GM19193 (cell line): ENCODE measurements around the gene IRS2.

Experiments
- POLR2A ChIP-seq: IDR thresholded peaks from 4 replicates; pipeline ENCODE4 v1.6.1; 2011; ENCODE audit not compliant: insufficient read depth, insufficient read length; ENCODE audit errors: extremely low read depth

IRS2 gene, protein sequence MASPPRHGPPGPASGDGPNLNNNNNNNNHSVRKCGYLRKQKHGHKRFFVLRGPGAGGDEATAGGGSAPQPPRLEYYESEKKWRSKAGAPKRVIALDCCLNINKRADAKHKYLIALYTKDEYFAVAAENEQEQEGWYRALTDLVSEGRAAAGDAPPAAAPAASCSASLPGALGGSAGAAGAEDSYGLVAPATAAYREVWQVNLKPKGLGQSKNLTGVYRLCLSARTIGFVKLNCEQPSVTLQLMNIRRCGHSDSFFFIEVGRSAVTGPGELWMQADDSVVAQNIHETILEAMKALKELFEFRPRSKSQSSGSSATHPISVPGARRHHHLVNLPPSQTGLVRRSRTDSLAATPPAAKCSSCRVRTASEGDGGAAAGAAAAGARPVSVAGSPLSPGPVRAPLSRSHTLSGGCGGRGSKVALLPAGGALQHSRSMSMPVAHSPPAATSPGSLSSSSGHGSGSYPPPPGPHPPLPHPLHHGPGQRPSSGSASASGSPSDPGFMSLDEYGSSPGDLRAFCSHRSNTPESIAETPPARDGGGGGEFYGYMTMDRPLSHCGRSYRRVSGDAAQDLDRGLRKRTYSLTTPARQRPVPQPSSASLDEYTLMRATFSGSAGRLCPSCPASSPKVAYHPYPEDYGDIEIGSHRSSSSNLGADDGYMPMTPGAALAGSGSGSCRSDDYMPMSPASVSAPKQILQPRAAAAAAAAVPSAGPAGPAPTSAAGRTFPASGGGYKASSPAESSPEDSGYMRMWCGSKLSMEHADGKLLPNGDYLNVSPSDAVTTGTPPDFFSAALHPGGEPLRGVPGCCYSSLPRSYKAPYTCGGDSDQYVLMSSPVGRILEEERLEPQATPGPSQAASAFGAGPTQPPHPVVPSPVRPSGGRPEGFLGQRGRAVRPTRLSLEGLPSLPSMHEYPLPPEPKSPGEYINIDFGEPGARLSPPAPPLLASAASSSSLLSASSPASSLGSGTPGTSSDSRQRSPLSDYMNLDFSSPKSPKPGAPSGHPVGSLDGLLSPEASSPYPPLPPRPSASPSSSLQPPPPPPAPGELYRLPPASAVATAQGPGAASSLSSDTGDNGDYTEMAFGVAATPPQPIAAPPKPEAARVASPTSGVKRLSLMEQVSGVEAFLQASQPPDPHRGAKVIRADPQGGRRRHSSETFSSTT (N-terminal part only)

GRCh38 chr13:109786457-109787134 lies at the start of gene IRS2:
Gene IRS2 (minus strand): TSS chr13:109786583. CDS start chr13:109786053, 530 bp downstream.
- TF ChIP-seq POLR2A: peak; percentile 76

DNA sequence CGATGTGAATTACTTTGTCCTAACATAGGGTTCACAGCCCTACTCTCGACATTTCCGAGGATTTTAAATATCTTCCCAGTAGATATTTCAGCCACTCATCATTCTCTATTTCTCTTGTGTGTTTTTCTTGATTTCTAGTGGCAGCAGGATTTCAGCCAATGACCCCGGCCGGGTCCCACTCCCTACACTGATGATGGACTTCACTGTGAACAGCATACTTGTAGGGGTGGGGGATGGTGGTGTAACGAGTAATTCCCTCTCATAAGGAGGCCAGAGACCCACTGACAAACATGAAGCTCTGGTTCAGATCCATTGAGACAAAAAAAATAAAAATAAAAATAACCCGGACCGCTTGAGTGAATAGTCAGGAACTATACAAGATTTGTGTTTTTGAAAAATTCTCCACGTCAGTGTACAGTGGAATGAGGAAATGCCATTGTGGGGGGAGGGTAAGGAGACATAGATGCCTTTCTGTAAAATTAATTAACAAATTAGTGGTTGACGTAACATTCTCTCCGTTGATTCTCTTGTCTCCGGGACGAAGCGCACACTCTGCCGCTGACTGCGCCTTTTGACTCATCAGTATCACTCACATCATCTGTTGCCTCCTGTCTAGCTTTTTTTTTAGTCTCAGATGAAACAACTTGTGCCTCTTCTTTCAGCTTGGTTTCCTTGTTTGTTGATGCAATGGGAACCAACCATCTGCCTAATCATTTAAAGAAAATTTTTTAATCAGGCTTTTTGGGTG lies 48.8 kb upstream of the IRS2 start:
- TF ChIP-seq POLR2A: no peak

- no peak for TF ChIP-seq POLR2A
Measured at GRCh38 chr13:109833940-109834339, 47.6 kb upstream of the IRS2 start.

DNA sequence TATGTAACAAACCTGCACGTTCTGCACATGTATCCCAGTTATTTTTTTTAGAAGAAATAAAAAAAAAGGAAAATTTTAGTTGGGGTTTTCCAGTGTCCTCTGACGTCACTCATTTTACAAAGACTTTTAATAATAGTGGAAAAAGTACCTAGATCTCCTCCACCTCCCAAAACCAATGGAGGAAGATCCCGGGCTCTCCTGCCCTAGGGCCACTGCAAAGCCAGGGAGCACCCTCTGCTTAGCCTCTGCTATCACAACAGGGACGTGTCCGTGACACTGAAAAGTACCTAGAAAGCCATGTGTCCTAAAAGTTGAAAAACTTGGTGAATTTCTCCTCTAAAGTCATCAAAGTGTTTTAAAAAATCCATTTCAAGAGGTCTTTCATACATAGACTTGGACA lies 46.7 kb upstream of the IRS2 start:
- no peak for TF ChIP-seq POLR2A

DNA sequence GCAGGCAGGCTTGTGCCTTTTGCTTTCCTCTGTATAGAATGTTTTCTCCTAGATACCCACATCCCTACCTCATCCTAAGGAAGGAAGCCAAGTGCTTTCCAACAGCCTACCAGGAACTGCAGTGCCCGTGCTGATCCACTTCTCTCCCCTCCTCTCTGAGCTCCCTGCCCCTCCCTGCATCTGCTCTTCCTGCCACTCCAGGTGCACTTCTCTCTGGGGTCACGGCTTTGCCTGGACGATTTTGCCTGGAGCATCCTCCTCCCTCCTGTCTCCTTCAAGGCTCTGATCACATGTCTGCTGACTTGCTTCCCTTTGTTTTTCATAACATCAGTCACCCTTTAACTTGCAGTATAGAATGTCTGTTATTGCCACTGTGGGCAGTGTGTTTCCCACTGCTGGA lies 34.7 kb upstream of the IRS2 start:
- no peak for TF ChIP-seq POLR2A

DNA sequence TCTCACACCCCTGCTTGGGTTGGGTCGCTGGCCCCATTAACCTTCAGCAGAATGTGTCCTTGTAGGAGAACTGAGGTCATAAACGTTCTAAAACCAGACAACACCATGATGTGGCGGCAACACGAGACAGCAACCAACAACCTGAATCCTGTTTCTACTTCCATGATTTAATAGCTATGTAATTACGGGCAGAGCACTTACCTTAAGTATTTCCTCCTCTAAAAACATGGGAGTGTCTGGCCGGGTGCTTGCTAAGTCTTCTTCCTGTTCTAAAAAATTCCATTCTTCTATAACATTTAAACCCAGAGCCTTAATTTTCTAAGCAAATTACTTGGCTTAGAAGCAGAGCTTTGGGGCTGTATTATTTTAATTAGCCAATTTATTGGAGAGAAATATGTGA lies 33.5 kb upstream of the IRS2 start:
- no peak for TF ChIP-seq POLR2A

- TF ChIP-seq POLR2A: no peak
Measured at GRCh38 chr13:109818886-109819285, 32.5 kb upstream of the IRS2 start.

- no peak for TF ChIP-seq POLR2A
Measured at GRCh38 chr13:109817591-109818535, 31.5 kb upstream of the IRS2 start.

DNA sequence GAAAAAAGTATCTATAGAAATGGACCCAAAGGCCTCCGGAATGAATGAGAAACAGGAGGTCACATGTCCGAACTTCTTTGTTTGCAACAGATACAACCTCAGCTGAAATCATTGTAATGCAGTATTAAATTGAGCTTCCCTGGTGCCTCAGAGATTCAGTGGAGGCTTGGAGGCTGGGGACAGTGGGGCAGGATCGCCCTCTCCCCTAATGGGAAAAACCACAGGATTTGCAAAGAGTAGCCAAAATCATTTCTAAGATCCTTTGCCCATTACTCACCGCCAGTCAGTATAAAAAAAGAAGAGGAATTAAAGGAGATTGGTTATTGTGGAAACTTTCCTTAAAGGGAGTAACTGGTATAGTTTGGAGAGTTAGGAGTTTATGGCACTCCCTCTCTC lies 30.4 kb upstream of the IRS2 start:
- TF ChIP-seq POLR2A: no peak

DNA sequence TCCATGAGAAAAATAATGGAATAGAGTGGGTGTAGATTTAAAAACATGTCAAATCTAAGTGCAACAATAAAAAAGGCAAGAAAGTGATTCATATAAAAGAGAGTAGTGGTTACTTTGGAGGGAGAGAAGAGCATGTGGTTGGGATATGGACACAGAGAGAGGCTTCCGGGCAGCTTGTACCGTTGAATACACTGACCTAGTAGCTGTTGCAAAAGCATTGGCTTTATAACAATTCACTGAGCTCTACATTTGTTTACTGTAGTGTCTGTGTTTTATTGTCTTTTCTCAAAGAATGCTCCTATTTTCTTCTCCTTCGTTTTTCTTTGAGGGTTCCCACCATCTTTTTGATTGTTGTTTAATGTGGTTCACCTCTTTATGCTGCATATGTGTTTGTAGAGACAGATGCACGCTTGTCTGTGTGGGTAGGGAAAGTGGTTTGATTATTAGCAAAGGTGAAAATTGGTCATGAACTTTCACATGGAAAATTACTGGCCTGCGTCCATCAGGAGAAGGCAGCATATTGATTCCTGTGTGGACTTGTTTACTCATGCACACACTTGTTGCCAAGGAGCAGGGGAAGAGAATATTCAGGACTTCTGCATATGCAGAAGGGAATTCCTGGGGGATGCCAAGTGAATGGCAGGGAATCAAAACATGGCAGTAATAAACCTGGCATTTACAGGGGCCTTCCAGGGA lies 29.9 kb upstream of the IRS2 start:
- no peak for TF ChIP-seq POLR2A

DNA sequence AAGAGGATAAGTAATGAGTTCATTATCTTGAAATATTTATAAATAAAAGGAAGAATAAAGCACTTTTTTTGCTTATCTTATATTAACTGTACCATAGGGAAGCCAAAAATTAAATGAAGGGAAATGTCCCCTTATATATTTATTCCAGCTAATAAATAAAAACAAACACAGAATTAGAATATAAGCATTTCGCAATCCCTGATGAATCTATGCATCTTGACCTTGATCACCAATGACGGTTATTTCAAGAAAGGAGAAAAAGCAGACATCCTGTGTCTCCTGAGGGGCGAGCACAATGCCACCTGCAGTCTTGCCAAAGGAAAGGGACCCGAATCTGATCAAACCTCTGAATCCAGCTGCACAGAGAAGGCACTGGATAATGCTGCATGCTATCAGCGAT lies 29.3 kb upstream of the IRS2 start:
- no peak for TF ChIP-seq POLR2A

- no peak for TF ChIP-seq POLR2A
Measured at GRCh38 chr13:109813663-109814062, 27.3 kb upstream of the IRS2 start.

DNA sequence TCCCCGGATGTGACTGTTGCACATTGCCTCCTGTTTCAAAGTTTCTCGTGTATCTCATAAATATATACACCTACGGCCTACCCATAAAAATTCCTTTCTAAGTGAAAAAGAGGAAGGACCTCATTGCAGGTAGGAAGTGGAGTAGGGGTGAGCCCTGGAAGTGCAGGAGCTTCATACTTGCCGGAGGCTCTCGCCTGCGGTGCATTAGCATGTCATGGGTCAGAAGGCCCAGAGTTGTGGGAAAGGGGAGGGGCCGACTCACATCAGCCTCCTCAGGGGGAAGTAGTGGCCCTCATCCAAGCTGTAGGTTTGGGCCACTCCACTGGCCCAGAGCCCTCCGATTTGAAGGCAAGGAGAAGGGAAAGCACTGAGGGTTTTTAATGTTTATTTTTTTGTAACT lies 26.0 kb upstream of the IRS2 start:
- no peak for TF ChIP-seq POLR2A
